Activated CD8-positive, alpha-beta T cell treated with anti-CD3 and anti-CD28 coated beads for 36 hours (primary cell): ENCODE results near the gene HLX. TPM values are rescaled to one million over a fixed set of nuclear protein-coding genes. Genes with fewer than 3 reads are reported as not detected.

ENCODE experiments used
- ATAC-seq: fragments of 200-7000 bp; cut with Tn5 transposase; one replicate; pipeline ENCODE4 v1.10.0; 2021; ENCODE audit warnings: mild to moderate bottlenecking, moderate library complexity
- CTCF ChIA-PET: fragments of 350-600 bp; sonication (Branson Sonifier 250); formaldehyde crosslinking; loops from one replicate; lab custom pipeline; 2021; ENCODE audit warnings: antibody characterized with exemption; lab: Charles Lee
- POLR2A ChIA-PET: fragments of 350-600 bp; sonication (Branson Sonifier 250); formaldehyde crosslinking; loops from one replicate; lab custom pipeline; 2021; ENCODE audit warnings: antibody characterized with exemption; lab: Charles Lee
- DNase-seq: peaks from one replicate; pipeline ENCODE4 v3.0.0-alpha.2; 2020
- H3K27ac Mint-ChIP-seq: one replicate; pipeline ENCODE4 v1.8.0; 2021; ENCODE audit warnings: mild to moderate bottlenecking, mixed read lengths
- H3K27me3 Mint-ChIP-seq: one replicate; pipeline ENCODE4 v1.8.0; 2021; ENCODE audit warnings: mixed read lengths
- H3K36me3 Mint-ChIP-seq: one replicate; pipeline ENCODE4 v1.8.0; 2021; ENCODE audit warnings: low read depth, mixed read lengths
- H3K4me1 Mint-ChIP-seq: one replicate; pipeline ENCODE4 v1.8.0; 2021; ENCODE audit warnings: low read depth, mixed read lengths
- H3K4me3 Mint-ChIP-seq: one replicate; pipeline ENCODE4 v1.8.0; 2021; ENCODE audit warnings: mild to moderate bottlenecking, moderate library complexity, mixed read lengths
- H3K9me3 Mint-ChIP-seq: one replicate; pipeline ENCODE4 v1.8.0; 2021; ENCODE audit warnings: mixed read lengths
- CTCF ChIP-seq: fragments of 200-600 bp; IDR thresholded peaks from one replicate; pipeline ENCODE4 v1.8.0; 2022; ENCODE audit warnings: antibody characterized with exemption, mild to moderate bottlenecking
- intact Hi-C: fragments of 100-400 bp; cut with micrococcal nuclease; formaldehyde crosslinking; loops from one replicate; pipeline ENCODE4 v1.10.0; 2022
- total RNA-seq, 2 experiments: library from RNA; stranded (reverse); gene quantifications; one replicate each; pipeline ENCODE4 v1.2.3, GENCODE V29; 2021

HLX gene
- total RNA-seq, 2 experiments from 2014 or later: not detected

- TF ChIP-seq CTCF: no peak
- H3K27ac Mint-ChIP-seq: no peak overlapping the region
- POLR2A ChIA-PET: no interaction called here
- no peaks in the 10 kb centered on the region for H3K36me3 Mint-ChIP-seq
- intact Hi-C loops: no loop called here
- DNase-seq (no peak), ATAC-seq (no peak)
- CTCF ChIA-PET: no interaction called here
- no peak overlapping the region for H3K4me3 Mint-ChIP-seq
- peaks cover 5% of the 10 kb centered on the region for H3K27me3 Mint-ChIP-seq
- no peaks in the 10 kb centered on the region for H3K9me3 Mint-ChIP-seq
- H3K4me1 Mint-ChIP-seq: no peaks in the 10 kb centered on the region
These were observed 39.2 kb downstream of the HLX start for GRCh38 chr1:220918285-220918951.

GRCh38 chr1:220920967-220921366 lies 41.7 kb downstream of the HLX start:
- intact Hi-C loops: no loop called here
- Mint-ChIP-seq H3K9me3 (no peaks in the 10 kb centered on the region), H3K4me1 (no peaks in the 10 kb centered on the region), H3K36me3 (no peaks in the 10 kb centered on the region), H3K27ac (no peak overlapping the region), H3K27me3 (no peaks in the 10 kb centered on the region), H3K4me3 (no peak overlapping the region)
- DNase-seq: no peak
- TF ChIP-seq CTCF: no peak
- ChIA-PET POLR2A (no interaction called here), CTCF (no interaction called here)
- ATAC-seq: no peak

GRCh38 chr1:220921498-220921897 lies 42.3 kb downstream of the HLX start:
- H3K27ac Mint-ChIP-seq: no peak overlapping the region
- no peak for TF ChIP-seq CTCF
- no peaks in the 10 kb centered on the region for H3K9me3 Mint-ChIP-seq
- H3K36me3 Mint-ChIP-seq: no peaks in the 10 kb centered on the region
- H3K27me3 Mint-ChIP-seq: no peaks in the 10 kb centered on the region
- CTCF ChIA-PET: interaction anchor here (1.0 kb wide), 1 partner anchor 47 kb away, joined by 3 read pairs; no protein-coding TSS in a partner anchor
- intact Hi-C loops: no loop called here
- POLR2A ChIA-PET: no interaction called here
- H3K4me1 Mint-ChIP-seq: no peaks in the 10 kb centered on the region
- ATAC-seq (no peak), DNase-seq (no peak)
- no peak overlapping the region for H3K4me3 Mint-ChIP-seq

GRCh38 chr1:220921971-220922635 lies 42.9 kb downstream of the HLX start:
- Mint-ChIP-seq H3K27ac (no peak overlapping the region), H3K4me3 (no peak overlapping the region), H3K36me3 (no peaks in the 10 kb centered on the region), H3K9me3 (no peaks in the 10 kb centered on the region), H3K4me1 (no peaks in the 10 kb centered on the region), H3K27me3 (no peaks in the 10 kb centered on the region)
- DNase-seq (no peak), ATAC-seq (no peak)
- intact Hi-C loops: no loop called here
- no peak for TF ChIP-seq CTCF
- CTCF ChIA-PET: interaction anchor here (0.6 to 1.0 kb wide), 2 partner anchors 48 to 252 kb away, joined by 3 read pairs; no protein-coding TSS in a partner anchor
- POLR2A ChIA-PET: no interaction called here

- ChIA-PET POLR2A (no interaction called here), CTCF (no interaction called here)
- no peak for ATAC-seq
These were observed 43.7 kb downstream of the HLX start for GRCh38 chr1:220922951-220923350.

More at GRCh38 chr1:220922951-220923350, 43.7 kb downstream of the HLX start:
- H3K9me3 Mint-ChIP-seq: no peaks in the 10 kb centered on the region
- H3K36me3 Mint-ChIP-seq: no peaks in the 10 kb centered on the region
- DNase-seq: no peak
- H3K4me3 Mint-ChIP-seq: no peak overlapping the region
- no peaks in the 10 kb centered on the region for H3K27me3 Mint-ChIP-seq
- H3K27ac Mint-ChIP-seq: no peak overlapping the region
- intact Hi-C loops: no loop called here
- no peak for TF ChIP-seq CTCF
- no peaks in the 10 kb centered on the region for H3K4me1 Mint-ChIP-seq
